ENCODE results near the gene TCF4. TPM values are rescaled to one million over a fixed set of nuclear protein-coding genes. Genes with fewer than 3 reads are reported as not detected.

The TCF4 gene
- total and polyA plus RNA-seq, 2 experiments from 2014 or later = 77.7 to 89.2 TPM

GRCh38 chr18:55513161-55513560 lies 74.8 kb downstream of the TCF4 start:
- Mint-ChIP-seq H3K36me3 (ENCODE audit: low read depth) (peaks cover 4% of the 10 kb centered on the region; the same call in 2 of the 3 replicates), H3K27me3 (ENCODE audit: insufficient read depth, low read depth, poor library complexity) (no peaks in the 10 kb centered on the region), H3K4me1 (peaks cover 36% of the 10 kb centered on the region), H3K9me3 (no peaks in the 10 kb centered on the region), H3K27ac (no peak overlapping the region; the same call in 1 of the 2 replicates), H3K4me3 (no peak overlapping the region)
- no peaks in the 10 kb centered on the region for H3F3A ChIP-seq (replicated peaks; ENCODE audit: low read depth)
- H3K4me3 ChIP-seq = peak overlapping the region; percentile 9
- no peaks in the 10 kb centered on the region for H3K27me3 ChIP-seq (ENCODE audit: insufficient read depth)
- no peaks in the 10 kb centered on the region for H4K20me1 ChIP-seq (replicated peaks; ENCODE audit: insufficient read depth)
- peaks cover 56% of the 10 kb centered on the region for H3K4me1 ChIP-seq (ENCODE audit: insufficient read depth)
- DNase-seq (ENCODE audit: low spot score) = no peak
- no peak overlapping the region for H3K27ac ChIP-seq (ENCODE audit: low read depth)
- H3K9me2 ChIP-seq (ENCODE audit: insufficient read depth) = peaks cover 2% of the 10 kb centered on the region; the same call in 1 of the 2 replicates
- no peak overlapping the region for H2AFZ ChIP-seq
- no peaks in the 10 kb centered on the region for H3K36me3 ChIP-seq (ENCODE audit: insufficient read depth)
- H3K79me2 ChIP-seq (replicated peaks; ENCODE audit: insufficient read depth) = peaks cover 58% of the 10 kb centered on the region
- TF ChIP-seq NANOG (IDR thresholded peaks at IDR 0.05; ENCODE audit: borderline replicate concordance) (no peak), CREB1 (CRISPR knock-in tag; IDR thresholded peaks at IDR 0.05; ENCODE audit: low read depth) (no peak), ZNF114 (CRISPR knock-in tag; IDR thresholded peaks at IDR 0.05) (no peak), JUNB (IDR thresholded peaks at IDR 0.05; ENCODE audit: unreplicated experiment) (no peak), ETS1 (IDR thresholded peaks at IDR 0.05) (no peak), EZH2 (IDR thresholded peaks at IDR 0.05; ENCODE audit: low read depth, unreplicated experiment) (no peak), POLR2AphosphoS5 (IDR thresholded peaks at IDR 0.05; ENCODE audit: low read depth) (no peak)
- TF ChIP-seq, protein P1, sequence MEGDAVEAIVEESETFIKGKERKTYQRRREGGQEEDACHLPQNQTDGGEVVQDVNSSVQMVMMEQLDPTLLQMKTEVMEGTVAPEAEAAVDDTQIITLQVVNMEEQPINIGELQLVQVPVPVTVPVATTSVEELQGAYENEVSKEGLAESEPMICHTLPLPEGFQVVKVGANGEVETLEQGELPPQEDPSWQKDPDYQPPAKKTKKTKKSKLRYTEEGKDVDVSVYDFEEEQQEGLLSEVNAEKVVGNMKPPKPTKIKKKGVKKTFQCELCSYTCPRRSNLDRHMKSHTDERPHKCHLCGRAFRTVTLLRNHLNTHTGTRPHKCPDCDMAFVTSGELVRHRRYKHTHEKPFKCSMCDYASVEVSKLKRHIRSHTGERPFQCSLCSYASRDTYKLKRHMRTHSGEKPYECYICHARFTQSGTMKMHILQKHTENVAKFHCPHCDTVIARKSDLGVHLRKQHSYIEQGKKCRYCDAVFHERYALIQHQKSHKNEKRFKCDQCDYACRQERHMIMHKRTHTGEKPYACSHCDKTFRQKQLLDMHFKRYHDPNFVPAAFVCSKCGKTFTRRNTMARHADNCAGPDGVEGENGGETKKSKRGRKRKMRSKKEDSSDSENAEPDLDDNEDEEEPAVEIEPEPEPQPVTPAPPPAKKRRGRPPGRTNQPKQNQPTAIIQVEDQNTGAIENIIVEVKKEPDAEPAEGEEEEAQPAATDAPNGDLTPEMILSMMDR (conservative IDR thresholded peaks at IDR 0.05; ENCODE audit: low read depth in 2 of 2) = no peak
- peak overlapping the region; percentile 62 for H3K4me2 ChIP-seq
- no peak for ATAC-seq

DNA sequence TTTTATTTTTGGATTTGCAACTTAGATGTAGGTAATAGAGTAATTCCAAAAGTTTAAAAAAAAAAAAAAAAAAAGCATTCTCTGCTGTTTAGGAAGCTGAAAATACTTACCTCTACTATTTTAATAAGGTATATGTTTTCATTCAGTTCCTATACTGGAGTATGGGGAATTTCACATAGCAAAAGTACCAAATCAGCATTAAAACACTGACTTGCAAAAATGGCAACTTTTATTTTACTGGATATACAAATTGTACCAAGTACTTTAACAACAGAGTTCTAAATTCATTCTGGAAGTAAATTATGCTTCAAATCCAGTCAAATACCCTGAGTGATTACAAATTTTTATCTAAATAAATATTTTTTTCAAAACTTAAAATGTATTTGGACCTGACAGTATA lies 76.7 kb downstream of the TCF4 start:
- Histone ChIP-seq H3K79me2 (replicated peaks; ENCODE audit: insufficient read depth) (peaks cover 61% of the 10 kb centered on the region), H3K4me3 (no peak overlapping the region), H2AFZ (no peak overlapping the region), H3K36me3 (ENCODE audit: insufficient read depth) (no peaks in the 10 kb centered on the region), H3K9me2 (ENCODE audit: insufficient read depth) (no peaks in the 10 kb centered on the region; the same call in 1 of the 2 replicates), H4K20me1 (replicated peaks; ENCODE audit: insufficient read depth) (no peaks in the 10 kb centered on the region), H3K4me1 (ENCODE audit: insufficient read depth) (peaks cover 58% of the 10 kb centered on the region), H3F3A (replicated peaks; ENCODE audit: low read depth) (no peaks in the 10 kb centered on the region), H3K27ac (ENCODE audit: low read depth) (peak overlapping the region; percentile 72; the same call in 1 of the 2 replicates), H3K27me3 (ENCODE audit: insufficient read depth) (no peaks in the 10 kb centered on the region), H3K4me2 (peak overlapping the region; percentile 46)
- H3K36me3 Mint-ChIP-seq (ENCODE audit: low read depth) = no peaks in the 10 kb centered on the region
- no peaks in the 10 kb centered on the region for H3K27me3 Mint-ChIP-seq (ENCODE audit: insufficient read depth, low read depth, poor library complexity)
- H3K27ac Mint-ChIP-seq = no peak overlapping the region; the same call in 1 of the 2 replicates
- no peak for DNase-seq (ENCODE audit: low spot score)
- no peak for ATAC-seq
- H3K4me1 Mint-ChIP-seq = peaks cover 46% of the 10 kb centered on the region
- no peak overlapping the region for H3K4me3 Mint-ChIP-seq
- H3K9me3 Mint-ChIP-seq = no peaks in the 10 kb centered on the region
- TF ChIP-seq ETS1 (IDR thresholded peaks at IDR 0.05) (no peak), CREB1 (CRISPR knock-in tag; IDR thresholded peaks at IDR 0.05; ENCODE audit: low read depth) (no peak), EZH2phosphoT487 (IDR thresholded peaks at IDR 0.05; ENCODE audit: unreplicated experiment) (no peak), EZH2 (IDR thresholded peaks at IDR 0.05; ENCODE audit: low read depth, unreplicated experiment) (no peak), JUNB (IDR thresholded peaks at IDR 0.05; ENCODE audit: unreplicated experiment) (no peak), POLR2AphosphoS5 (IDR thresholded peaks at IDR 0.05; ENCODE audit: low read depth) (no peak), STAT1 (IDR thresholded peaks at IDR 0.05; ENCODE audit: unreplicated experiment) (no peak), ZNF331 (CRISPR knock-in tag; IDR thresholded peaks at IDR 0.05; ENCODE audit: low read depth) (no peak)
- TF ChIP-seq, protein P2, sequence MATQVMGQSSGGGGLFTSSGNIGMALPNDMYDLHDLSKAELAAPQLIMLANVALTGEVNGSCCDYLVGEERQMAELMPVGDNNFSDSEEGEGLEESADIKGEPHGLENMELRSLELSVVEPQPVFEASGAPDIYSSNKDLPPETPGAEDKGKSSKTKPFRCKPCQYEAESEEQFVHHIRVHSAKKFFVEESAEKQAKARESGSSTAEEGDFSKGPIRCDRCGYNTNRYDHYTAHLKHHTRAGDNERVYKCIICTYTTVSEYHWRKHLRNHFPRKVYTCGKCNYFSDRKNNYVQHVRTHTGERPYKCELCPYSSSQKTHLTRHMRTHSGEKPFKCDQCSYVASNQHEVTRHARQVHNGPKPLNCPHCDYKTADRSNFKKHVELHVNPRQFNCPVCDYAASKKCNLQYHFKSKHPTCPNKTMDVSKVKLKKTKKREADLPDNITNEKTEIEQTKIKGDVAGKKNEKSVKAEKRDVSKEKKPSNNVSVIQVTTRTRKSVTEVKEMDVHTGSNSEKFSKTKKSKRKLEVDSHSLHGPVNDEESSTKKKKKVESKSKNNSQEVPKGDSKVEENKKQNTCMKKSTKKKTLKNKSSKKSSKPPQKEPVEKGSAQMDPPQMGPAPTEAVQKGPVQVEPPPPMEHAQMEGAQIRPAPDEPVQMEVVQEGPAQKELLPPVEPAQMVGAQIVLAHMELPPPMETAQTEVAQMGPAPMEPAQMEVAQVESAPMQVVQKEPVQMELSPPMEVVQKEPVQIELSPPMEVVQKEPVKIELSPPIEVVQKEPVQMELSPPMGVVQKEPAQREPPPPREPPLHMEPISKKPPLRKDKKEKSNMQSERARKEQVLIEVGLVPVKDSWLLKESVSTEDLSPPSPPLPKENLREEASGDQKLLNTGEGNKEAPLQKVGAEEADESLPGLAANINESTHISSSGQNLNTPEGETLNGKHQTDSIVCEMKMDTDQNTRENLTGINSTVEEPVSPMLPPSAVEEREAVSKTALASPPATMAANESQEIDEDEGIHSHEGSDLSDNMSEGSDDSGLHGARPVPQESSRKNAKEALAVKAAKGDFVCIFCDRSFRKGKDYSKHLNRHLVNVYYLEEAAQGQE (IDR thresholded peaks at IDR 0.05; ENCODE audit: unreplicated experiment) = no peak
- TF ChIP-seq, protein P1 (conservative IDR thresholded peaks at IDR 0.05; ENCODE audit: low read depth in 2 of 2) = no peak

Data from GM23338 (cell line).